AG04449 (cell line): ENCODE data around the gene GXYLT2.

ENCODE experiments used
- CTCF ChIA-PET: fragments of 350-600 bp; formaldehyde crosslinking; extraction: SDS; loops from one replicate; lab custom pipeline; 2021; ENCODE audit warnings: antibody characterized with exemption; lab: Yijun Ruan, JAX
- POLR2A ChIA-PET: fragments of 400-600, 350-600 bp; formaldehyde crosslinking; extraction: SDS; loops from one replicate; lab custom pipeline; 2020; ENCODE audit warnings: antibody characterized with exemption, inconsistent platforms; lab: Yijun Ruan, JAX
- DNase-seq: peaks from one replicate; pipeline ENCODE4 v3.0.0-alpha.2; 2010; ENCODE audit warnings: low read depth, low spot score
- H3K4me3 ChIP-seq: 2 replicates; pipeline ENCODE4 v1.5.1; 2011; ENCODE audit warnings: low read depth, mild to moderate bottlenecking, control low read depth, low read length
- TF ChIP-seq, protein P1 (sequence below): IDR thresholded peaks from one replicate; pipeline ENCODE4 v1.5.1; 2011; ENCODE audit warnings: mild to moderate bottlenecking, moderate library complexity, low read length, control low read depth, inconsistent platforms; ENCODE audit not compliant: insufficient read depth; ENCODE audit errors: missing control alignments

GXYLT2 gene

DNA sequence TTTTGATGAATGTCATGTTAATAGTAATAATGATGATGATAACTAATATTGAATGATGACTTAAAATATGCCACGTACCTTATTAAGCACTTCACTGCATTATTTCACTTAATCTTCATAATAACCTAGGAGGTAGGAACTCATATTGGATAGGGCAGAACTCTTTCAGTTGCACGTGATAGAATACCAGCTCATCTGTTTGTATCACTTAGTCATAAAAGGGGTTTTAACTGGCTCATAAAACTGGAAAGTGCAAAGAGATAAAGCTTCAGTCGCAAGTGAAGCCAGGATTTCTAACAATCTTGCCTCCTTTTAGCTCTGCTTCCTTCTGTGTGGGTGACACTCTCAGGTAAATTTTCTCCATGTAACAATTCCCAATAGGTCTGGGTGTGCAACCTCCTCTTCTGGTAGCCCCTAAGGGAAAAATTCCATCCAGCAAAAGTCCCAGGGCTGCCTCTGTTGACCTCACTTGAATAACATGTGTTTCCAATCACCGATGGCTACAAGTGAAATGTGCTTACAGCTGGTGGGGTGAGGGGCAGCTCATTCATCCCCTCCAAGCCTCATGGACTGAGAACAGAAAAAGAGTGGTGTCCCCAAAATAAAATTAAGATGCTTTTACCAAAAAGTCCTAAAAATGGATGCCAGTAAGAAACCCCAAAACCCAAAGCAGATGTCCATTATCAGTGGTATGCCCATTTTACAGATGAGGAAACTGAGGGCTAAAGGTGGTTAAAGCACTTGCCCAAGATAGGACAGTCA lies 9.3 kb downstream of the GXYLT2 start:
- DNase-seq = no peak
- TF ChIP-seq, protein P1, sequence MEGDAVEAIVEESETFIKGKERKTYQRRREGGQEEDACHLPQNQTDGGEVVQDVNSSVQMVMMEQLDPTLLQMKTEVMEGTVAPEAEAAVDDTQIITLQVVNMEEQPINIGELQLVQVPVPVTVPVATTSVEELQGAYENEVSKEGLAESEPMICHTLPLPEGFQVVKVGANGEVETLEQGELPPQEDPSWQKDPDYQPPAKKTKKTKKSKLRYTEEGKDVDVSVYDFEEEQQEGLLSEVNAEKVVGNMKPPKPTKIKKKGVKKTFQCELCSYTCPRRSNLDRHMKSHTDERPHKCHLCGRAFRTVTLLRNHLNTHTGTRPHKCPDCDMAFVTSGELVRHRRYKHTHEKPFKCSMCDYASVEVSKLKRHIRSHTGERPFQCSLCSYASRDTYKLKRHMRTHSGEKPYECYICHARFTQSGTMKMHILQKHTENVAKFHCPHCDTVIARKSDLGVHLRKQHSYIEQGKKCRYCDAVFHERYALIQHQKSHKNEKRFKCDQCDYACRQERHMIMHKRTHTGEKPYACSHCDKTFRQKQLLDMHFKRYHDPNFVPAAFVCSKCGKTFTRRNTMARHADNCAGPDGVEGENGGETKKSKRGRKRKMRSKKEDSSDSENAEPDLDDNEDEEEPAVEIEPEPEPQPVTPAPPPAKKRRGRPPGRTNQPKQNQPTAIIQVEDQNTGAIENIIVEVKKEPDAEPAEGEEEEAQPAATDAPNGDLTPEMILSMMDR = no peak
- CTCF ChIA-PET = interaction anchor here (0.9 to 3.1 kb wide), 7 partner anchors 8 to 188 kb away, joined by 3 to 10 read pairs (median 3); no protein-coding TSS in a partner anchor
- POLR2A ChIA-PET = no interaction called here
- H3K4me3 ChIP-seq = no peak overlapping the region

DNA sequence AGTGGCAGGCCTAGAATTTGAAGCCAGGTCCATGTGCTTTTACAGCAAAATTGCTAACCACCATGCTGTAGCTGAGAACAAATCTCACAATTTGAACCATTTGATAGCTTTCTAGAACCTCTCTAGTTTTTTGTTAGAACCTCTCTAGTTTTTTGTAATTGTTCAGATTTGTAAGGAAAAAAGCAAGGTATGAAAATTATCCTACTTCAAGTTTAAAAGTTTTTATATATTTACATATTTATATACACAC lies 9.8 kb downstream of the GXYLT2 start:
- no peak overlapping the region for H3K4me3 ChIP-seq
- POLR2A ChIA-PET = no interaction called here
- CTCF ChIA-PET = interaction anchor here (1.2 to 3.1 kb wide), 6 partner anchors 9 to 188 kb away, joined by 3 to 10 read pairs (median 4); no protein-coding TSS in a partner anchor

DNA sequence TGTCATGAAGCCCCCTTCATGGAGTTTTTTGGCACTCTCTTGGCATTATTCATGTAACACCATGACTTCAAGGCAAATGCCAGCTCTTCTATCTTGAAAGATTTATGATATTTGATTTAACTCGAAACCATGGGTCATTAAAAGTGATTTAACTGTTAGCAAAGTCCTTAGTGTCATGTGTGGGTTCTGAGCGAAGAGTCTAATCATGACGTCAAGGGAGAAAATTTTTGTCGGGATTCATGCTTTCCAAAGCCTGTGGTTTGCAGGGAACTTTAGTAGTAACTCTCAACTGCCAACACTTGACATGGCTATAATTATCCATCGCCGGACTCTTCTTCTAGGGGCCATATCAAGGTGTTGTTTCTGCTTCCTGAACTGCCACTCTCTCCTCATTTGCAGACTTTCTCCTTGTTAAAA lies 11.5 kb downstream of the GXYLT2 start:
- ChIA-PET POLR2A (no interaction called here), CTCF (interaction anchor here (0.8 to 1.1 kb wide), 2 partner anchors 39 to 157 kb away, joined by 3 to 4 read pairs; no protein-coding TSS in a partner anchor)
- DNase-seq = no peak
- TF ChIP-seq, protein P1 = no peak
- no peak overlapping the region for H3K4me3 ChIP-seq

More for the DNA sequence above, 9.8 kb downstream of the GXYLT2 start:
- TF ChIP-seq, protein P1 = no peak
- DNase-seq = no peak

DNA sequence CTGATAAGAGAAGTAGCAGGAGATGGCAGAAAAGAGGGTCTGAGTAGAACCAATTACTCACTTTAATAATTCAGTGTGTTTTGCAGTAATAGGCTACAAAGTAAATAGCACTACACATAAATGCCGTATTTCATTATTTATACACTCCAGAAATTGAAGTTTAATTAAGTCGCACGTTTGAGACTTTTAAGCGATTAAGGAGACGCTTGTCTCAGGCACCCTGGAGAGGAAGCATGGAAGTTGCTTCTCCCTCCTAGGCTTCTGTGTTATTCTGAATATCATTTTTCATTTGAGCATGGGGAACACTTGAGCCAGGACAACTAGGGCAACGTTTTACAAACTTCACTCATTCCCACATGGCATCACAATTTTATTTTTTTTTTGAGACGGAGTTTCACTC lies 12.2 kb downstream of the GXYLT2 start:
- H3K4me3 ChIP-seq = no peak overlapping the region
- DNase-seq = no peak
- CTCF ChIA-PET = interaction anchor here (1.2 kb wide), 1 partner anchor 10 kb away, joined by 3 read pairs; no protein-coding TSS in a partner anchor
- TF ChIP-seq, protein P1 = no peak
- POLR2A ChIA-PET = no interaction called here

DNA sequence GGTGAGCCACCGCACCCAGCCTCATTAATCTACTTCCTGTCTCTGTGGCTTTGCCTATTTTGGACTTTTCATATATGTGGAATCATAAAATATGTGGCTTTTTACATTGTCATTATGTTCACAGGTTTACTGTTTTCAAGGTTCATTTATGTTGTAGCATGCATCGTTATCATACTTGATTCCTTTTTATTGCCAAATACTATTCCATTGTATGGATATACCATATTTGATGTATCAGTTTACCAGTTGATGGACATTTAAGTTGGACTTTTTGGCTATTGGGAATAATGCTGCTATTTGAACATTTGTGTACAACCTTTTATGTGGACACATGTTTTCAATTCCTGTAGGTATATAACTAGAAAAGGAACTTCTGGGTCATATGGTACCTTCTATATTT lies 14.0 kb downstream of the GXYLT2 start:
- DNase-seq = no peak
- TF ChIP-seq, protein P1 = no peak
- no peak overlapping the region for H3K4me3 ChIP-seq
- ChIA-PET POLR2A (no interaction called here), CTCF (interaction anchor here (1.2 kb wide), 1 partner anchor 184 kb away, joined by 3 read pairs; no protein-coding TSS in a partner anchor)

DNA sequence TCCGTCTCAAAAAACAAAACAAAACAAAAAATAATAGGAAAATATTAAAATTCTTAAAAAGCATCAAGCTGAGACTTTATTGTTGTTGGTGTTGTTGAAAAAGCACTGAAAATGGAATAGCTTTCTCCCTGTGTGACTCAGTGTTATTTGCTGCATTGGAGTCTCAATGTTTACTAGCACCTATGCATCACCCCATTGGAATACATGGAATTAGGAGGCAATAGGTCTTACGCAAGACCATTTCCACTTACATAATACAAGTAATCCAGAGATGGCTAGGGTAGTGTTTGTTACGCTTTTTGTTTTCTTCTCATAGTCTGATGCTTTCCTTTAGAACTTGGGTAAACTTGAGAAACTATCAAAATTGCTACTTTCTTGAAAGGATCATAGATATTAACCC lies 15.2 kb downstream of the GXYLT2 start:
- ChIA-PET CTCF (interaction anchor here (1.1 to 1.4 kb wide), 4 partner anchors 10 to 183 kb away, joined by 3 to 4 read pairs (median 4); no protein-coding TSS in a partner anchor), POLR2A (no interaction called here)
- DNase-seq = peak; percentile 76
- TF ChIP-seq, protein P1 = no peak
- H3K4me3 ChIP-seq = no peak overlapping the region
